ENCODE data around the gene LAX1.
"Not testable (repeated sequence)": the region's sequence is repeated elsewhere in the genome, so short reads cannot be mapped to it uniquely, and the experiment has no call there.

Gene LAX1

GRCh38 chr1:203764105-203765028 lies 616 bp upstream of the LAX1 start:
- DNase-seq (ENCODE audit: low read depth in 3 of 3, low spot score in 1 of 3): no peak

- no peak for DNase-seq (ENCODE audit: low read depth in 3 of 3, low spot score in 1 of 3)
These were observed 3.3 kb downstream of the LAX1 start for GRCh38 chr1:203768256-203768655.

GRCh38 chr1:203769505-203770343 lies 4.7 kb downstream of the LAX1 start:
- DNase-seq (ENCODE audit: low read depth in 3 of 3, low spot score in 1 of 3): no peak

- no peak for DNase-seq (ENCODE audit: low read depth in 3 of 3, low spot score in 1 of 3)
These were observed 6.9 kb downstream of the LAX1 start for GRCh38 chr1:203771901-203772301.

GRCh38 chr1:203772836-203773235 lies 7.9 kb downstream of the LAX1 start:
- DNase-seq (ENCODE audit: low read depth in 3 of 3, low spot score in 1 of 3): no peak

DNA sequence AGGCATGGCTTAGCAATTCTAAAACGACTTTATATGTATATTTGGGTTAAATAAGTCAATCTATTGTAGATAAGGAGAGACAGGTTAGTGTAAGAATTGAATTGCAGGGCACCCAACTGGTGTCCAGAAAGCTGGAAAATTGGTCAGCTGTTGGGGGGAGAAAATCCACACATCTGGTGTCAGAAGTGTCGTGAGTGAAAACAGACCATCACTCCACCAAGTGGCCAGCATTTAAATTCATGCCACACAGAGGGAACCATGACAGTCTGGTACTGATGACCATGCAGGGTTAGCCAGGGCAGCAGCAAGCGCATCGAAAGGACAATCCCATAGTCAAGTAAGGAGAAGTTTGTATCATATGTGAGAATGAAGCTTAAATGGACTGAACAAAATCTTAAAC lies 11.7 kb downstream of the LAX1 start:
- no peak for DNase-seq (ENCODE audit: low read depth in 3 of 3, low spot score in 1 of 3)

- no peak for DNase-seq (ENCODE audit: low read depth in 3 of 3, low spot score in 1 of 3)
These were observed 12.6 kb downstream of the LAX1 start for GRCh38 chr1:203777596-203777995.

DNA sequence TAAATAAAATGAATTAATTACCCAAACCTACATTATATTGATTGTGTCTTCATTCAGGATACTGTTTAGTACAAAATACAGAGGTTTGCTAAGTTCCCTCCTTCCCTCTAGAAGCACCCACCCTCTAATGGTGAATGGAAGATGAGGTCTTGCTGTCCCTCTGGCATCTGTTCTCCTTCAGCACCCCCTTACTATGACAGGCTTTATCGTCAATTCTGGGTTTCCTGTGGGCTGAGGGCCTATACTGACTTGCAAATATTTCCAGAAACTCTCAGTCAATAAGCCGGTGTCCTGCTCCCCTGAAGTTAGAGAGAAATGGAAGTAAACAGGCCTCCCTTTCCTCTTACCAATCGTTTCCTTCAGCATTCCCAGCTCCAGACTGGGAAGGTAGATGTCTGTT lies 13.2 kb downstream of the LAX1 start:
- DNase-seq (ENCODE audit: low read depth in 3 of 3, low spot score in 1 of 3): no peak

- DNase-seq (ENCODE audit: low read depth in 3 of 3, low spot score in 1 of 3): no peak
These were observed 13.8 kb downstream of the LAX1 start for GRCh38 chr1:203778789-203779188.

DNA sequence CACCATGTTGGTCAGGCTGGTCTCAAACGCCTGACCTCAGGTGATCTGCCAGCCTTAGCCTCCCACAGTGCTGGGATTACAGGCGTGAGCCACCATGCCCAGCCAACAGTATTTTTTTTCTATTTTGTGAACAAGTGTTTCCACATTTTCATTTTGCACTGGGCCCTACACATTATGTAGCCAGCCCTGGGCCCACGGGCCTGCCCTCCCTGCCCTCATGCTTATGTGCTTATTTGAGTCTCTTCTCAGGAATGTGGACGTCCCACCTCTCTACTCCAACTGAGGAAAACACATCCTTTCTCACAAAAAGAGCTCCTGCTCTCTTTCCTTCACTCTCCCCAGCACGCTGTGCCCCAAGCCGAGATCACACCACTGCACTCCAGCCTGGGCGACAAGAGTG lies 17.0 kb downstream of the LAX1 start:
- no peak for DNase-seq (ENCODE audit: low read depth in 3 of 3, low spot score in 1 of 3)

DNA sequence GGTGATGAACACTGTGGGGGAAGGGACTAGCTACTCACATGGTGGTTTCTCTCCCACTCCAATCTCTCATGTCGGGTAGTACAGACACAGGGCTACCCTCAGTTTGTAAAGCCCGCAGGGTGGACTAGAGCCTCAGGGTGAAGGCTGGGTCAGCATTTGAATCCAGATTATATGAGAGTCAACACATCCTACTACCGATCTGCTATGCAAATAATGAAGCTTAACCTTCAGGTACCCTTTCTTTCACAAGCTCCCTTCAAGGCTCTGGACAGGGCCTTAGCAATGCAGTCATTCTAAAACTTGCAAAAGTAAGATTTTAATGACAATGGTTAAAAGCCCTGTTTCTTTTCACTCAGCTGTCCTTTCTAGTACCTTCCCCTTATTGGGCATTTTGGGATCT lies 25.0 kb downstream of the LAX1 start:
- DNase-seq (ENCODE audit: low read depth in 3 of 3, low spot score in 1 of 3): no peak

- DNase-seq (ENCODE audit: low read depth in 3 of 3, low spot score in 1 of 3): no peak
These were observed 26.5 kb downstream of the LAX1 start for GRCh38 chr1:203791498-203791897.

- DNase-seq (ENCODE audit: low read depth in 3 of 3, low spot score in 1 of 3): no peak
These were observed 27.5 kb downstream of the LAX1 start for GRCh38 chr1:203792486-203792885.

DNA sequence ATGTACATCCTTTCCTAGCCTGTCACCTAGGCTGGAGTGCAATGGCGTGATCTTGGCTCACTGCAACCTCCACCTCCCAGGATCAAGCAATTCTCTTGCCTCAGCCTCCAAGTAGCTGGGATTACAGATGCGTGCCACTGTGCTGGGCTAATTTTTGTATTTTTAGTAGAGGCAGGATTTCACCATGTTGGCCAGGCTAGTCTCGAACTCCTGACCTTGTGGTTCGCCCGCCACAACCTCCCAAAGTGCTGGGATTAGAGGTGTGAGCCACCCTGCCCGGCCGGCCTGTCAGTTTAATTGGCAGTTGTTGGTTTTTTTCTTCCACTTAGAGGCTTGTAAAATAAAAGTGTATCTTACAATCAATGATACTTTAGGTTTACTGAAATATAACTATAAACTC lies 28.6 kb downstream of the LAX1 start:
- not testable (repeated sequence) for DNase-seq (ENCODE audit: low read depth in 3 of 3, low spot score in 1 of 3)

DNA sequence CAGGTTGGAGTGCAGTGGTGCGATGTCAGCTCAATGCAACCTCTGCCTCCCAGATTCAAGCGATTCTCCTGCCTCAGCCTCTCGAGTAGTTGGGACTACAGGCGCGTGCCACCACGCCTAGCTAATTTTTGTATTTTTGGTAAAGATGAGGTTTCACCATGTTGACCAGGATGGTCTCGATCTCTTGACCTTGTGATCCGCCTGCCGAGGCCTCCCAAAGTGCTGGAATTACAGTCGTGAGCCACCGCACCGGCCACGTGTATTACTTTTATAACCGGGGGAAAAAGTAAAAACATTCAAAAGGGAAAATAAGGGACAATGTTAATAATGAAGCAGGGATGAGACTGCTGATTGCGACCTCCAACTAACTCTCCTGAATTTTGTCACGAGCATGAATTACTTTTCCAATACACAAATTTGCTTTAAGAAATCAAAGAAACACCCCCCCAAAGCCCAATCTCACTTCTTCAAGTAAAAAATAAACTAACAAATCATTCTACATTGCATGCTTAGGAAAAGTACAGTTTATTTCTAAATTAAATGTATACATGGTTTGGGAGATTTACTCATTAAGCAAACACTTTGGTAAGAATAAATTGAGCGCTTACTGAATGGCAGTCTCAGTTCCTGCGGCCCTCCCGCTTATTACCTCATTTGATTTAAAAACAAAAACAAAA lies 29.9 kb downstream of the LAX1 start:
- DNase-seq (ENCODE audit: low read depth in 3 of 3, low spot score in 1 of 3): no peak

- peak; percentile 89 to 97 (median 94) for DNase-seq (ENCODE audit: low read depth in 3 of 3, low spot score in 1 of 3)
These were observed 30.7 kb downstream of the LAX1 start, which contains the start of the genes ZBED6 and ZC3H11A for GRCh38 chr1:203795441-203796235. TSS of gene ZBED6 (plus strand) at chr1:203795623. CDS start at chr1:203797523, 1,900 bp downstream. TSS of gene ZC3H11A (plus strand) at chr1:203795623. CDS start at chr1:203817071, 21,448 bp downstream.

DNA sequence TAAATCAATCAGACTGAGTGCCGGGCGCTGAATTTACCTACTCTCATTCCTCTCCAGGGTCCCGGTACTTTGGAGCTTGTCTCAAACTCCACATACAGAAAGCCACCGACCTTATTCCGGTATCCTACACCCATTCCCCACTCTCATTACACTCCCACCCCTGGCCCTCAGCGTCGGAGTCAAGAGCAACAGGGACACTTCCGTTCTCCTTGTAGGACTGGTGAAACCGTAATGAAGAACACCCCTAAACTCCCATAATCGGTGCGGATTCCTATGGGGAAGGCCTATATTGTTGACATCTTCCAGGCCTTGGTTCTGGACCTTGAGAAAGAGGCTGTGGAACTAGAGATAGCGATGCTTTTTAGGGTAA lies 31.2 kb downstream of the LAX1 start:
- peak in 1 of 3 donors; percentile 2 for DNase-seq (ENCODE audit: low read depth in 3 of 3, low spot score in 1 of 3)

DNA sequence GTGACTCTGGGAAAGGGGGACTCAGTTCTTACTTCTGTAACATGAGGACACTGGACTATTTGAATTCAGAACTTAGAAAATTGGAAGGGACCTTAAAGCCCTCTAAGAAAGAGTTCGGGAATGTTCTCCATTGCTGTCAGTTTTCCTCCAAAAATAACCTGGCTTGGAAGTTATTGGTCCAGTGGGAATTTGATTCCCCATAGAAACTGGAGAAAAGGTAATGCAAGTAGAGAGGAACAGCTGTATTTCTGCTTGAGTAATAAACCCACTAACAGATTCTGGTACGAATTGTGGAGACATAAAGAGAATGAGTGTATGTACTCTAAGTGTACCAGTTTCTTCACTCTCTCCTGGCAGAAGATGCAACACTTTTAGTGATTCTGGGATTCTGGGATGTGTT lies 32.2 kb downstream of the LAX1 start:
- no peak for DNase-seq (ENCODE audit: low read depth in 3 of 3, low spot score in 1 of 3)

- DNase-seq (ENCODE audit: low read depth in 3 of 3, low spot score in 1 of 3): no peak
These were observed 33.1 kb downstream of the LAX1 start for GRCh38 chr1:203797948-203798655.

- DNase-seq (ENCODE audit: low read depth in 3 of 3, low spot score in 1 of 3): no peak
These were observed 34.2 kb downstream of the LAX1 start for GRCh38 chr1:203799157-203799556.
